ENCODE data around the gene PIEZO2.

DNA sequence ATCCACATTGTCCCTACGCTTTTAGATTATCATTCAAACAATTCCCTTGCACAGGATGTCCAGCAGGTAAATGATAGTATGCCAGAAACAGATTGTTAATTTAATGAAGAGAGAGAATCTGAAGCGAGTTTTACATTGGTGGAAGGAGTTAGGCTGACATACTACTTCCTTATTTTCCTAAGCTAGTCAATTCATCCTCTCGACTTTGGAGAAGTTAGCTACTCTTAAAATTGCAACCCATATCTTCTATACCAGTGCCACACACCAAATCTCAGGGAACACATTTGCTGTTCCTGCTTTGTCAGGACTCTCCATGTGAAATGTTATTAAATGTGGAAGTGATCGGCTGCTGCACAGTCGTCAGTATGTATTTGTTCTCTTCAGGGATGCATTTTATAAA is 374.3 kb downstream of the PIEZO2 start:
- no peak for TF ChIP-seq EZH2 (IDR thresholded peaks at IDR 0.05; ENCODE audit: borderline replicate concordance)
- TF ChIP-seq CTCF (IDR thresholded peaks at IDR 0.05; ENCODE audit: poor library complexity): no peak

Data from hepatocyte (in vitro differentiated cells).